IMR-90 (cell line): ENCODE measurements around the gene CLDN7. TPM values are rescaled to one million over a fixed set of nuclear protein-coding genes. Genes with fewer than 3 reads are reported as not detected.

Experiments
- ATAC-seq: fragments of 200-7000 bp; cut with Tn5 transposase; 2 replicates; pipeline ENCODE4 v1.9.1; 2020; ENCODE audit warnings: low read depth, mild to moderate bottlenecking, moderate library complexity
- BruUV-seq: library from RNA; stranded (reverse); fragments of 400-500 nt; replicated peaks from 2 replicates; lab custom pipeline; 2021; lab: Mats Ljungman, UMichigan
- CTCF ChIA-PET: fragments of 300-600 bp; formaldehyde crosslinking; extraction: SDS; loops from one replicate; lab custom pipeline; 2021; ENCODE audit warnings: antibody characterized with exemption; lab: Yijun Ruan, JAX
- POLR2A ChIA-PET: fragments of 300-600 bp; sonication (Branson Sonifier 250); formaldehyde crosslinking; loops from one replicate; lab custom pipeline; 2022; ENCODE audit warnings: antibody characterized with exemption; ENCODE audit not compliant: unreplicated experiment; lab: Charles Lee
- DNase-seq: peaks from one replicate; pipeline ENCODE4 v3.0.0; 2013
- H2AFZ ChIP-seq: replicated peaks from 2 replicates; pipeline ENCODE3; 2013; ENCODE audit warnings: low read length, mild to moderate bottlenecking; ENCODE audit not compliant: poor library complexity
- H2AK5ac ChIP-seq: 2 replicates; pipeline ENCODE4 v1.6.1; 2013; ENCODE audit warnings: low read depth, low read length, inconsistent platforms
- H2AK9ac ChIP-seq: replicated peaks from 2 replicates; pipeline ENCODE3; 2013; ENCODE audit warnings: mild to moderate bottlenecking, low read depth, low read length, moderate library complexity; ENCODE audit not compliant: poor library complexity
- H2BK120ac ChIP-seq: 2 replicates; pipeline ENCODE4 v1.6.1; 2013; ENCODE audit warnings: low read depth, low read length, inconsistent platforms
- H2BK15ac ChIP-seq: 3 replicates; pipeline ENCODE4 v1.6.1; 2013; ENCODE audit warnings: low read depth, low read length, inconsistent platforms
- H2BK20ac ChIP-seq: 2 replicates; pipeline ENCODE4 v1.6.1; 2013; ENCODE audit warnings: low read depth, mild to moderate bottlenecking, inconsistent platforms, low read length, moderate library complexity
- H2BK5ac ChIP-seq: 2 replicates; pipeline ENCODE4 v1.6.1; 2013; ENCODE audit warnings: mild to moderate bottlenecking, low read depth, low read length, inconsistent platforms; ENCODE audit not compliant: poor library complexity, severe bottlenecking
- H3K14ac ChIP-seq: replicated peaks from 2 replicates; pipeline ENCODE4 v1.6.1; 2013; ENCODE audit warnings: low read depth, low read length, inconsistent platforms
- H3K18ac ChIP-seq: 2 replicates; pipeline ENCODE4 v1.6.1; 2013; ENCODE audit warnings: low read depth, low read length, control low read depth
- H3K23ac ChIP-seq: 2 replicates; pipeline ENCODE4 v1.6.1; 2013; ENCODE audit warnings: low read depth, low read length, inconsistent platforms
- H3K27ac ChIP-seq: 2 replicates; pipeline ENCODE4 v1.5.1; 2013; ENCODE audit warnings: mild to moderate bottlenecking, control low read depth, low read length; ENCODE audit not compliant: insufficient read depth
- H3K27me3 ChIP-seq: 2 replicates; pipeline ENCODE4 v1.6.1; 2013; ENCODE audit warnings: low read length; ENCODE audit not compliant: control insufficient read depth, insufficient read depth
- H3K36me3 ChIP-seq: 2 replicates; pipeline ENCODE4 v1.6.1; 2013; ENCODE audit warnings: low read length, mixed read lengths; ENCODE audit not compliant: control insufficient read depth, insufficient read depth
- H3K4ac ChIP-seq: 2 replicates; pipeline ENCODE4 v1.6.1; 2013; ENCODE audit warnings: low read depth, low read length, inconsistent platforms
- H3K4me1 ChIP-seq: 2 replicates; pipeline ENCODE4 v1.6.1; 2013; ENCODE audit warnings: low read length, mixed read lengths; ENCODE audit not compliant: control insufficient read depth, insufficient read depth
- H3K4me2 ChIP-seq: 2 replicates; pipeline ENCODE4 v1.6.1; 2013; ENCODE audit warnings: low read depth, mild to moderate bottlenecking, control low read depth, low read length, moderate library complexity
- H3K4me3 ChIP-seq: 2 replicates; pipeline ENCODE4 v1.5.1; 2013; ENCODE audit warnings: low read depth, mild to moderate bottlenecking, control low read depth, low read length, moderate library complexity; ENCODE audit not compliant: insufficient read depth
- H3K56ac ChIP-seq: 2 replicates; pipeline ENCODE4 v1.6.1; 2013; ENCODE audit warnings: low read length, inconsistent platforms; ENCODE audit not compliant: insufficient read depth; ENCODE audit errors: extremely low read depth
- H3K79me1 ChIP-seq, 2 experiments: 2 replicates each; pipeline ENCODE4 v1.6.1; 2013; ENCODE audit warnings: low read length in 2 of 2, inconsistent platforms in 1 of 2, low read depth in 1 of 2
- H3K9ac ChIP-seq: 2 replicates; pipeline ENCODE4 v1.6.1; 2013; ENCODE audit warnings: low read depth, low read length, control low read depth
- H3K9me1 ChIP-seq: 2 replicates; pipeline ENCODE4 v1.6.1; 2013; ENCODE audit warnings: low read length, inconsistent platforms; ENCODE audit not compliant: insufficient read depth
- H3K9me3 ChIP-seq: 2 replicates; pipeline ENCODE4 v1.6.1; 2013; ENCODE audit warnings: low read length; ENCODE audit not compliant: control insufficient read depth, insufficient read depth
- H4K20me1 ChIP-seq: 2 replicates; pipeline ENCODE4 v1.6.1; 2013; ENCODE audit warnings: low read length, inconsistent platforms; ENCODE audit not compliant: insufficient read depth
- H4K5ac ChIP-seq: 2 replicates; pipeline ENCODE4 v1.6.1; 2013; ENCODE audit warnings: mild to moderate bottlenecking, low read depth, low read length, control low read depth
- H4K8ac ChIP-seq, 2 experiments: 2 replicates each; pipeline ENCODE4 v1.6.1; 2013; ENCODE audit warnings: low read depth in 2 of 2, low read length in 2 of 2, control low read depth in 1 of 2, inconsistent platforms in 1 of 2
- H4K91ac ChIP-seq: 2 replicates; pipeline ENCODE4 v1.6.1; 2013; ENCODE audit warnings: low read depth, low read length, inconsistent platforms; ENCODE audit not compliant: insufficient read depth
- FOS ChIP-seq: fragments of 150-350 bp; IDR thresholded peaks from 2 replicates; pipeline ENCODE4 v1.6.1; 2016; ENCODE audit warnings: low read depth, low read length
- MXI1 ChIP-seq: IDR thresholded peaks from 2 replicates; pipeline ENCODE4 v1.6.1; 2012; ENCODE audit warnings: low read depth, mild to moderate bottlenecking, low read length, moderate library complexity, borderline replicate concordance
- NFE2L2 ChIP-seq: fragments of 150-350 bp; IDR thresholded peaks from 2 replicates; pipeline ENCODE4 v1.6.1; 2016; ENCODE audit warnings: low read depth, mild to moderate bottlenecking, low read length
- WGBS, 2 experiments: methylation state at CpG; one replicate each; pipeline versions ENCODE4 v1.1.5 to v1.1.7; 2013; ENCODE audit warnings: missing lambda C conversion rate in 2 of 2; ENCODE audit not compliant: insufficient read length in 1 of 2; ENCODE audit errors: extremely low coverage in 2 of 2; 5-methylcytosine and 5-hydroxymethylcytosine counted together
- dilution Hi-C: fragments of 300-500 bp; cut with HindIII; formaldehyde crosslinking; loops from one replicate; pipeline ENCODE4 v1.14.3; 2018; ENCODE audit warnings: low sequenced_read_pairs; ENCODE audit not compliant: unreplicated experiment
- in situ Hi-C: fragments of 300-500 bp; cut with MboI; formaldehyde crosslinking; loops from 3 replicates; pipeline ENCODE4 v1.14.3; 2019; ENCODE audit warnings: low sequenced_read_pairs, inconsistent platforms, mixed read lengths
- intact Hi-C: fragments of 100-400 bp; cut with micrococcal nuclease; formaldehyde crosslinking; loops from 2 replicates; pipeline ENCODE4 v1.10.0; 2022
- polyA plus RNA-seq, 3 experiments: library from polyadenylated mRNA; depleted of rRNA; stranded (reverse); fragments of >200 nt; gene quantifications; 2 replicates each; pipeline ENCODE4 v1.2.3, GENCODE V29; 2012; ENCODE audit warnings: low replicate concordance in 1 of 3
- total RNA-seq: library from RNA; depleted of rRNA; stranded (reverse); fragments of >200 nt; gene quantifications from 2 replicates; pipeline ENCODE4 v1.2.3, GENCODE V29; 2012

Gene CLDN7
- total and polyA plus RNA-seq, 2 of the 4 experiments (the other 2 are of a cell fraction): 1.4 TPM

GRCh38 chr17:7250695-7251627, 11.3 kb downstream of the CLDN7 start:
- Histone ChIP-seq H3K18ac (peak overlapping the region; percentile 37; the same call in 1 of the 2 replicates), H3K56ac (peak overlapping the region; percentile 50), H3K4me2 (peak overlapping the region; percentile 99), H4K5ac (peak overlapping the region; percentile 91), H2BK5ac (peak overlapping the region; percentile 87), H4K20me1 (peaks cover 9% of the 10 kb centered on the region; the same call in 1 of the 2 replicates), H3K9ac (peak overlapping the region; percentile 88), H3K36me3 (peaks cover 15% of the 10 kb centered on the region), H3K27me3 (no peaks in the 10 kb centered on the region), H2BK20ac (no peak overlapping the region), H3K79me1 (peaks cover 7 to 51% of the 10 kb centered on the region in 2 experiments; a peak in 3 of 4 replicates), H2AK5ac (peak overlapping the region; percentile 95), H4K8ac (peak overlapping the region; percentile 89 to 94; a peak in 3 of 4 replicates), H3K4ac (peak overlapping the region; percentile 96), H3K27ac (peak overlapping the region; percentile 93), H2AFZ (peak overlapping the region; percentile 71), H3K9me1 (peaks cover 10% of the 10 kb centered on the region), H3K14ac (peak overlapping the region; percentile 91), H3K4me1 (peaks cover 8% of the 10 kb centered on the region), H3K4me3 (peak overlapping the region; percentile 62), H2BK120ac (peak overlapping the region; percentile 60), H2BK15ac (no peak overlapping the region), H3K9me3 (no peaks in the 10 kb centered on the region), H4K91ac (peak overlapping the region; percentile 93), H3K23ac (peak overlapping the region; percentile 93), H2AK9ac (peak overlapping the region; percentile 99)
- intact Hi-C loops (no loop called here), dilution Hi-C loops (no loop called here), in situ Hi-C loops (no loop called here)
- 2% methylated on average over 12 of the region's 55 CpGs; no CpG with 5 or more reads in 1 of the 2 experiments for WGBS, 2 experiments
- no TSS peak for BruUV-seq
- ChIA-PET POLR2A (interaction anchor here (0.6 kb wide), 1 partner anchor 9 kb away, joined by 4 read pairs; the partner anchor contains the start of gene GABARAP), CTCF (no interaction called here)
- DNase-seq (no peak), ATAC-seq (peak; percentile 1; the same call in 1 of the 2 replicates)
- TF ChIP-seq MXI1 (peak; percentile 54; the same call in 1 of the 2 replicates), NFE2L2 (no peak), FOS (no peak)
